ENCODE results near the gene TXNDC9.
"Not testable (repeated sequence)": the region's sequence is repeated elsewhere in the genome, so short reads cannot be mapped to it uniquely, and the experiment has no call there.

GRCh38 chr2:99278195-99278765, 57.9 kb downstream of the TXNDC9 start:
- TF ChIP-seq POLR2AphosphoS5, CTCF (IDR thresholded peaks at IDR 0.05): not testable (repeated sequence)
